H1 (cell line): ENCODE data around the gene RAB5A. TPM values are rescaled to one million over a fixed set of nuclear protein-coding genes. Genes with fewer than 3 reads are reported as not detected.

Experiments
- ATF3 ChIP-seq: IDR thresholded peaks from 2 replicates; pipeline ENCODE4 v1.6.1; 2011; ENCODE audit warnings: low read depth, mild to moderate bottlenecking, low read length; ENCODE audit not compliant: insufficient read depth
- E2F6 ChIP-seq: IDR thresholded peaks from 2 replicates; pipeline ENCODE4 v1.6.1; 2012; ENCODE audit warnings: inconsistent platforms
- EP300 ChIP-seq, 2 experiments: IDR thresholded peaks; 1 replicate in 1 of 2; 2 replicates in 1 of 2; pipeline ENCODE4 v1.6.1; 2011 to 2012; ENCODE audit warnings: low read depth in 2 of 2, low read length in 2 of 2, mild to moderate bottlenecking in 2 of 2, borderline replicate concordance in 1 of 2, inconsistent platforms in 1 of 2, moderate library complexity in 1 of 2
- JUND ChIP-seq: IDR thresholded peaks from 2 replicates; pipeline ENCODE4 v1.6.1; 2011; ENCODE audit warnings: mild to moderate bottlenecking, improper control_type of control experiment, low read length
- NRF1 ChIP-seq: IDR thresholded peaks from 2 replicates; pipeline ENCODE4 v1.6.1; 2011; ENCODE audit warnings: mild to moderate bottlenecking, low read depth, low read length, improper control_type of control experiment
- PHF8 ChIP-seq: fragments of 200-600 bp; sonication (generic); conservative IDR thresholded peaks from 2 replicates; pipeline ENCODE4 v1.7.1; 2012; ENCODE audit warnings: low read depth, mild to moderate bottlenecking, inconsistent platforms, low read length, moderate library complexity
- SP2 ChIP-seq: IDR thresholded peaks from 2 replicates; pipeline ENCODE4 v1.6.1; 2012; ENCODE audit warnings: mild to moderate bottlenecking, low read length, inconsistent platforms
- TAF7 ChIP-seq: optimal IDR thresholded peaks from 2 replicates; pipeline ENCODE3; 2011; ENCODE audit warnings: low read depth, mild to moderate bottlenecking, inconsistent platforms, low read length, moderate library complexity, borderline replicate concordance
- polyA plus RNA-seq, 7 experiments: library from polyadenylated mRNA; depleted of rRNA in 3 of 7; stranded (reverse) in 5 of 7; unstranded in 2 of 7; fragments of >200 nt in 5 of 7; fragments of 200-250 nt in 2 of 7; gene quantifications; 1 replicate in 5 of 7; 2 replicates in 1 of 7; 4 replicates in 1 of 7; pipeline versions ENCODE4 v1.2.1 to v1.2.3, GENCODE V29; 2011 to 2013; ENCODE audit warnings: missing spikeins in 2 of 7, mixed read lengths in 2 of 7
- total RNA-seq: library from RNA; stranded (reverse); fragmentation: NEBNext Ultra II Directional; extraction: Animal tissue kit (Norgen Biotek cat#: 25700); gene quantifications from 2 replicates; pipeline ENCODE4 v1.2.1, GENCODE V29; 2021

The RAB5A gene
- total and polyA plus RNA-seq, 2 of the 8 experiments (the other 6 are each of a cell fraction or from before 2014, with no cell fraction given), result 22.4 to 77.7 TPM

GRCh38 chr3:19967812-19968211 is 20.9 kb downstream of the RAB5A start (continued):
- no peak for TF ChIP-seq EP300 (IDR thresholded peaks at IDR 0.05; ENCODE audit: borderline replicate concordance in 1 of 2, low read depth in 2 of 2, low read length in 2 of 2)
- no peak for TF ChIP-seq NRF1
- no peak for TF ChIP-seq ATF3
- TF ChIP-seq E2F6, result no peak
- no peak for TF ChIP-seq PHF8
- no peak for TF ChIP-seq SP2
- TF ChIP-seq JUND, result no peak
- TF ChIP-seq TAF7, result no peak
